ENCODE results near the gene TMEM132C. TPM values are rescaled to one million over a fixed set of nuclear protein-coding genes. Genes with fewer than 3 reads are reported as not detected.

The TMEM132C gene
- total and polyA plus RNA-seq, 2 donors (not counting 1 experiment from before 2014, with no cell fraction given): not detected

DNA sequence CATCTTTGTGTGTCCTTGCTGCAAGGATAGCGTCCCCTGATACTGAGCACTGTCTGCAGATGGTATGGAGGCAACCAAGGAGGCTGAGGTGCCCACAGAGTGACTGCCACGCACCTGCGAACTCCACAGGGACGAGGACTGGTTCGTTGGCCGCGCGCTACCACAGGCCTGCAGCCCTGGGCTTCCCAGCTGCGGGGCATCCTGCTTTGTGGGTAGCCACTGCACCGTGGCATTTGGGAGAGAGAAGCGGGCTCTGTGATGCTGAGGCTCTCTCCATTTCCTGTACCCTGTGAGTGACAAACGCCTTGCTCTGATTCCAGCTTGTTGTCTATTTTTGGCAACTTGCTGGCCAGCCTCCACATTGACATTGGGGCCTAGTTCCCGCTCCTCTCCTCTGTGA lies 480.5 kb downstream of the TMEM132C start:
- whole genome bisulfite sequencing (ENCODE audit: insufficient coverage): 50% methylated on average over 13 of the region's 13 CpGs
- Histone ChIP-seq H2AFZ (ENCODE audit: insufficient read depth, low read depth, low read length, poor library complexity, severe bottlenecking) (no peak overlapping the region), H3K4me3 (ENCODE audit: control extremely low read depth in 1 of 5, extremely low read depth in 1 of 5, insufficient read depth in 1 of 5, low read depth in 2 of 5, low read length in 4 of 5) (no peak overlapping the region), H4K20me1 (ENCODE audit: control insufficient read depth, insufficient read depth, low read length, poor library complexity, severe bottlenecking) (no peaks in the 10 kb centered on the region), H3K27me3 (replicated peaks in 1 of 4; ENCODE audit: control extremely low read depth in 1 of 4, control insufficient read depth in 3 of 4, insufficient read depth in 4 of 4, low read length in 3 of 4) (peaks cover 0 to 2% (median 0%) of the 10 kb centered on the region in 4 experiments), H3K4me2 (replicated peaks; ENCODE audit: low read depth, low read length, poor library complexity, severe bottlenecking) (no peak overlapping the region), H3K79me2 (ENCODE audit: control insufficient read depth, insufficient read depth, low read length) (no peaks in the 10 kb centered on the region), H3K27ac (ENCODE audit: low read length in 2 of 2) (no peak overlapping the region), H3K9ac (ENCODE audit: low read length) (no peak overlapping the region), H3K4me1 (ENCODE audit: control insufficient read depth in 2 of 2, insufficient read depth in 2 of 2, low read length in 2 of 2) (no peaks in the 10 kb centered on the region), H3K36me3 (replicated peaks in 1 of 2; ENCODE audit: control extremely low read depth in 1 of 2, control insufficient read depth in 1 of 2, extremely low read depth in 1 of 2, insufficient read depth in 2 of 2, low read length in 1 of 2) (no peaks in the 10 kb centered on the region), H3K9me3 (ENCODE audit: control extremely low read depth in 1 of 3, control insufficient read depth in 2 of 3, insufficient read depth in 1 of 3, low read length in 2 of 3) (peaks cover 0 to 3% (median 0%) of the 10 kb centered on the region in 3 donors)
- DNase-seq: no peak
- Mint-ChIP-seq H3K4me3 (no peak overlapping the region), H3K27ac (no peak overlapping the region), H3K9me3 (ENCODE audit: insufficient read depth) (no peaks in the 10 kb centered on the region), H3K27me3 (peaks cover 24% of the 10 kb centered on the region), H3K4me1 (no peaks in the 10 kb centered on the region)
- CTCF ChIA-PET: no interaction called here
- POLR2A ChIA-PET: no interaction called here
- intact Hi-C loops (cut with micrococcal nuclease): no loop called here
- ATAC-seq (ENCODE audit: low read depth): no peak
- TF ChIP-seq, protein P1, sequence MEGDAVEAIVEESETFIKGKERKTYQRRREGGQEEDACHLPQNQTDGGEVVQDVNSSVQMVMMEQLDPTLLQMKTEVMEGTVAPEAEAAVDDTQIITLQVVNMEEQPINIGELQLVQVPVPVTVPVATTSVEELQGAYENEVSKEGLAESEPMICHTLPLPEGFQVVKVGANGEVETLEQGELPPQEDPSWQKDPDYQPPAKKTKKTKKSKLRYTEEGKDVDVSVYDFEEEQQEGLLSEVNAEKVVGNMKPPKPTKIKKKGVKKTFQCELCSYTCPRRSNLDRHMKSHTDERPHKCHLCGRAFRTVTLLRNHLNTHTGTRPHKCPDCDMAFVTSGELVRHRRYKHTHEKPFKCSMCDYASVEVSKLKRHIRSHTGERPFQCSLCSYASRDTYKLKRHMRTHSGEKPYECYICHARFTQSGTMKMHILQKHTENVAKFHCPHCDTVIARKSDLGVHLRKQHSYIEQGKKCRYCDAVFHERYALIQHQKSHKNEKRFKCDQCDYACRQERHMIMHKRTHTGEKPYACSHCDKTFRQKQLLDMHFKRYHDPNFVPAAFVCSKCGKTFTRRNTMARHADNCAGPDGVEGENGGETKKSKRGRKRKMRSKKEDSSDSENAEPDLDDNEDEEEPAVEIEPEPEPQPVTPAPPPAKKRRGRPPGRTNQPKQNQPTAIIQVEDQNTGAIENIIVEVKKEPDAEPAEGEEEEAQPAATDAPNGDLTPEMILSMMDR (IDR thresholded peaks at IDR 0.05): no peak
- no peak for TF ChIP-seq EZH2 (IDR thresholded peaks at IDR 0.05; ENCODE audit: borderline replicate concordance, insufficient read depth, low read depth, low read length, poor library complexity, severe bottlenecking)

DNA sequence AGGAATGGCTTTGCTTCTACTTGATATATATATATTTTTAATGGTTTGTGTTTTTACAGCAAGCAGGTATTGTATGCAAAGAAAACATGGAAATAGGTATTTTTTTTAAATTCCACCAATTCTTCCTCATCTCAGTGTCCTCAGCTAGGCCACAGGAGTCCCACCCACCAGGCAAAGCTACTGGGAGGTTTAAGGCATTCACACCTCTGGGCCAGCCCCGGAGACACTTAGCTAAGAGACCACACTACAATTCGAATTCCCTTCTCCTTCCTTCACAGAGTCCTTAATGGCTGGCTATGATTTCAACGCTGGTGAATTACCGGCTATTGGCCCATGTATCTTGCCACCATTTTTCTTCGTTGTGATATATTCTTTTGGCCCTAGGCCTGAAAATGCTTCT lies 485.4 kb downstream of the TMEM132C start:
- 89% methylated on average over 5 of the region's 5 CpGs for WGBS (ENCODE audit: insufficient coverage)
- CTCF ChIA-PET: no interaction called here

More for the DNA sequence above, 485.4 kb downstream of the TMEM132C start:
- Histone ChIP-seq H3K4me1 (ENCODE audit: control insufficient read depth in 2 of 2, insufficient read depth in 2 of 2, low read length in 2 of 2) (no peaks in the 10 kb centered on the region), H3K27me3 (replicated peaks in 1 of 4; ENCODE audit: control extremely low read depth in 1 of 4, control insufficient read depth in 3 of 4, insufficient read depth in 4 of 4, low read length in 3 of 4) (no peaks in the 10 kb centered on the region), H3K79me2 (ENCODE audit: control insufficient read depth, insufficient read depth, low read length) (no peaks in the 10 kb centered on the region), H3K36me3 (replicated peaks in 1 of 2; ENCODE audit: control extremely low read depth in 1 of 2, control insufficient read depth in 1 of 2, extremely low read depth in 1 of 2, insufficient read depth in 2 of 2, low read length in 1 of 2) (no peaks in the 10 kb centered on the region), H3K4me2 (replicated peaks; ENCODE audit: low read depth, low read length, poor library complexity, severe bottlenecking) (no peak overlapping the region), H2AFZ (ENCODE audit: insufficient read depth, low read depth, low read length, poor library complexity, severe bottlenecking) (no peak overlapping the region), H3K4me3 (ENCODE audit: control extremely low read depth in 1 of 5, extremely low read depth in 1 of 5, insufficient read depth in 1 of 5, low read depth in 2 of 5, low read length in 4 of 5) (no peak overlapping the region), H3K9me3 (ENCODE audit: control extremely low read depth in 1 of 3, control insufficient read depth in 2 of 3, insufficient read depth in 1 of 3, low read length in 2 of 3) (peaks cover 0 to 6% (median 0%) of the 10 kb centered on the region in 3 donors), H4K20me1 (ENCODE audit: control insufficient read depth, insufficient read depth, low read length, poor library complexity, severe bottlenecking) (no peaks in the 10 kb centered on the region), H3K9ac (ENCODE audit: low read length) (no peak overlapping the region), H3K27ac (ENCODE audit: low read length in 2 of 2) (no peak overlapping the region)
- H3K27ac Mint-ChIP-seq: no peak overlapping the region
- H3K27me3 Mint-ChIP-seq: peaks cover 16% of the 10 kb centered on the region
- DNase-seq: no peak
- no peaks in the 10 kb centered on the region for H3K4me1 Mint-ChIP-seq
- no peaks in the 10 kb centered on the region for H3K9me3 Mint-ChIP-seq (ENCODE audit: insufficient read depth)
- ATAC-seq (ENCODE audit: low read depth): no peak
- TF ChIP-seq, protein P1 (IDR thresholded peaks at IDR 0.05): no peak
- no peak for TF ChIP-seq EZH2 (IDR thresholded peaks at IDR 0.05; ENCODE audit: borderline replicate concordance, insufficient read depth, low read depth, low read length, poor library complexity, severe bottlenecking)
- POLR2A ChIA-PET: no interaction called here
- intact Hi-C loops (cut with micrococcal nuclease): no loop called here
- H3K4me3 Mint-ChIP-seq: no peak overlapping the region

Measured in B cell (primary cell).